COR-L47 (cell line): ENCODE results near the gene PYY.

Experiments used
- DNase-seq: peaks from one replicate; lab custom pipeline; 2025; lab: John Stamatoyannopoulos, UW

Gene PYY

DNA sequence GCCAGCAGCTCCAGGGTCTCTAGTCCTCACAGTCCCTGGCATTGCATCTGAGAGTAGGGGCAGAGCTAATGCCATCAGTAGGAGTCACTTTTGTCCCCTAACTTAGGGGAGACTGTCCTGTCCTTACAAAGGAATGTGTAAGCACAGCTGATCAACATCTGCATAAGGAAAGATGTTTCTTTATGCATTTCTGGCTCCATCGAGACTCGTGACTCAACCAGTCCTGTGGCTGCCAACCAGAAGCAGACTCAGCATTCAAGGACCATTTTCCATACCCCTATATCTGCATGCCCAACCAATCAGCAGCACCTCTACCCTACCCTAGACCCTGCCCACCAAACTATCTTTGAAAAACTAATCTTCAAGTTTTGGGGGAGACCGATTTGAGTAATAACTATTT is 38.2 kb downstream of the PYY start:
- DNase-seq, result no peak

DNA sequence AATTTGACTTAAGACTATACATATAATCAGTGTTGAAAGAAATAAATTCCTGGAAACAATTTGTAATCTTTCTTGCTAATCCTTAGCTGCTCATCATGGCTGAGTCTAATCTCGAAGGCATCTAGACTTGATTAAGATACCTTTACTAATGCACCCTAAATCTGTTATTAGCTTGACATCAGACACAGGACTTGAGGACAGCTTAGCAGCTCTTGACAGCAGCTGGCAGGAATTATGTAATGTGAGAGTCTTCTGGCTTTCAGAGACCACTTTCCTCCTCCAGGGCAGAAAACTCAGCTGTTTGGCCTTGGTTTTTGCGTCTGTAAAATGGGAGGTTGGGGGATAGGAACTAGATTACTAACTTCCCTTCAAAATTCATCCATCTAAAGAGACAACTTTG is 39.3 kb downstream of the PYY start:
- DNase-seq, result no peak

DNA sequence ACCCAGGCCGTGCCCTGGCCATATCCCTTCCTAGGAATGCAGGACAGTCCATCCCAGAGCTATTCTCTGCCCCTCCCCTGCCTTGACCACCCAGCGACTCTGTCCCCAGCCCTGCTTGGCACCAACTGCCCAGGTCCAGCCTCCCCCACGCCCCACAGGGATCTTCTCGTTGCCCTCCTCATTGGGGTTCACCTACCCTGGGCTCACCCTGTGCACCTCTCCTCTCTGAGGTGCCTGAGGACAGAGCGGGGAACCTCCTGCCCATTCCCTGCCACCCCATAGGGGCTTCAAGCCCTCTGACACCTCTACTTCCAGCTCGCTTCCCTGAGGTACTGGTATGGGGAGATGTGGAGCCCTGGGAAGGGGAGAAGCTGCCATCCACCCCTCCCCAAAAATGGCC is 40.2 kb downstream of the PYY start:
- no peak for DNase-seq

DNA sequence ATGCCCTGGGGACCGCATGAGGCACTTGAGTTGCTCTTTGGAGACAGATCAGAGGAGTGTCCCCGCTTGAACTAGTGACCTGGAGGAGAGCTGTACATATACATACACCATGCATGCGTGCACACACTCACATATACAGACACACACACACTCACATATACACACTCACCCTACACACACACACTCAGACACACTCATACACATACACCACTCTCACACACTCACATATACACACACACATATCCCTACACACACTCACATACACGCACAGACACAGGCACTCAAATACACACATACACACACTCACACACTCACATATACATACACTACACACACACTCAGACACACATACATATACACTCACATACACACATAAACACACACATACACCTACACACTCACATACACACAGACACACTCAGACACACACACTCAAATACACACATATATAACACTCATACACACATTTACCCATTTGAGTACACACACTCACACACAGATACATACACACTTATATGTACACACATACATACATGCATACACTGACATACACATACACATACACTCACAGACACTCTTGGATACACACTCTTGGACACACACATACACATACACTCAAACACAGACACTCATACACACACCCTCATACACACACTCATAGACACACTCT is 41.0 kb downstream of the PYY start:
- no peak for DNase-seq

DNA sequence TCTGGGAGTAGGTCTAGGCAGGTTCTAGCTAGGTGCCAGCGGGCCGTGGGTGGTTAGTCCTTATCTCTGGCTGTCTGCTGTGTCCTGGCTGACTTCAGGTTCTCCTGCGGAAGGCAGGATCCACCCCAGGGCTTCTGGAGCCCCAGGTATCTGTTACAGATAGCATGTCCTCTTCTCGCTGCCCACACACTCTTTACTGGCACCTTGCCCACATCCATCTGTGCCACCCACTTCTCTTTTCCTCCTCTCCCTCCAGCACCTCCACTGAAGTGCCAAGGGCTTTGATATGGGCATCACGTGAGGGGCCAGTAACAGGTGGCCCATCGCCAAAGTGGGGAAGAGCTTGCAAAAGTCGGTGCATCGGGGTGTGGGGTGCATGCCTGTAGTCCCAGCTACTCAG is 41.8 kb downstream of the PYY start:
- DNase-seq, result no peak

DNA sequence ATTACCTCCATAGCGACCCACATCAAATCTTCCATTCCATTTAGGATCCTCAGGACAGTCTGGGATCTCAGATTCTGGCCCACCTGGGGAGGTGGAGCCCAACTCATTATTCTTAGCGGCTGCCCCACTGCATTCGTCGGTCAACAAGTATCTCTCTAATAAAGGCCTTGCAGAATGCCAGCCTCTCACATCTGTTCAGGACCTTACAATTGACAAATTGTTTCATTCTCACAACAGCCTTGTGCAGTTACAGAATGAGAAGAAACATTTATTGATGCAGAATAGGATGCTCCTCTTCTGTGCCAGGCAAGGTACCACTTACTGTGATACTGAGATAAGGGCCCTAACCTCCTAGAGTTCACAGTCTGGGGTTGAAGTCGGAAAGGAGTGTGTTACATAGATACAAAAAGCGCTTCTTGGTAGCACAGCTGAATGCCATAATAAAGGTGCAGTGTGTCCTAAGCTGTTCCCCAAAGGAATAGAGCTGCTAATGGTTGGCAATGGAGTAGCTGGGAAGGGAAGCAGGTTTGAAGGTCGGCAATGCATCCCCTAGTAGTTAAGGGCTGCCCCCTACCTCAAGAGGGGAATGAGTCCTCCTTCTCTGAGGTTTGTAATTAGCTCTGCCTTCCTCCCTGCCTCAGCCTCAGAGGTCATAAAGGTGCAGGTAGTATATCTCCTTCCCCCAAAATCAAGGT is 44.1 kb downstream of the PYY start:
- DNase-seq, result no peak

DNA sequence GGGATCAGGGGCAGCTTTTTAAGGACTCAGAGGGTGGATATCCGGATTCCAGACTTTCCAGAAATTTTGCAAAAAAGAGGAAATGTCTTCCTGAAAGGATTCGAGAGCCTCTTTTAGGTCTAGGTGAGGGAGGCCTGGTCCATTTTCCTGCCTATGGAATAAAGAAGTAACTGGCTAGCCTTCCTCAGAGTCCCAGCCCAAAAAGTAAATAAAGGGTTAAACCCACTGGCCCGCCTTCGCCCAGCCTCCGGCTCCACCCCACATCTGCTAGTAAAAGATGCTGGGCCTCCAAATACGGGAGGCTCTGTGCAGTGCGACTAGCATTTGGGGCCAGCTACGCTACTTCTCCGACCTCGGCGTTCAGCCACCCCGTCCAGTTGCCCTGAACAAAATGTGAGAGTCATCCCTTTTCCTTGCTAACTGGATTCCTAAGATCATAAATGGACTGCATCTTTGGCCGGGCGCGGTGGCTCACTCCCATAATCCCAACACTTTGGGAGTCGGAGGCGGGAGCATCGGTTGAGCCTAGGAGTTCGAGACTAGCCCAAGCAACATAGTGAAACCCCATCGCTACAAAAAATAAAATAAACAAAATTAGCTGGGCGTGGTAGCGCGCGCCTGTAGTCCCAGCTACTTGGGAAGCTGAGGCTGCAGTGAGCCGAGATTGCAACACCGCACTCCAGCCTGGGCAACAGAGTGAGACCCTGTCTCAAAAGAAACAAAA is 45.6 kb downstream of the PYY start:
- DNase-seq, result no peak

DNA sequence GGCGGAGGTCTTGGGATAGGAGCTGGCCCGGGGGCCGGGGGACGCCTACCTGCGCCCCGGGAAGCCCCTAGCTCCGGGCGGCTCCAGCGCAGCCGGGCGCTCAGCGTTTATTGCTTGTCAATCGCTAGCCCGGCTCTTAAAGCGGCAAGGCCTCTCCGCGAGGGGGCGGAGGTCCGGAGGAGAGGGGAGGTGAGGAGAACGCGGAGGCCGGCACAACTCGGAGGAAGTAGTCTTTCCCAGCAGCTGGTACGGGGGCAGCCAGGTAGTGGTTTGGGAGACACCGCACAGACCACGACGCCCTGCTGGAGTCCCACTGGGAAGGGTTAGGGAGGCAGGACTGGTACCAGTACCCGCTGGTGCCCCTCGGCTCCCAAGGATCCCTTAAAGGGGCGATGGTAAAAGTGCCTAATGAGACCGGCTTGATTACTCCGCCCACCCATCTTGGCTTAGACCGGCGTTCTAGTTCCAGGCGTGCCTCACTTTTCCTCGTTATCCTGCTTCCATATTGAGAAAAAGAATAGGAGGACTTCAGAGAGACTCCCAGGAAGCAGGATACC is 46.2 kb downstream of the PYY start, which contains the start of gene MPP2:
MPP2 (minus strand) TSS at position 112 of the 557 bp plus-strand sequence. CDS start 3,076 bp downstream, outside the sequence.
- peak; percentile 57 for DNase-seq

DNA sequence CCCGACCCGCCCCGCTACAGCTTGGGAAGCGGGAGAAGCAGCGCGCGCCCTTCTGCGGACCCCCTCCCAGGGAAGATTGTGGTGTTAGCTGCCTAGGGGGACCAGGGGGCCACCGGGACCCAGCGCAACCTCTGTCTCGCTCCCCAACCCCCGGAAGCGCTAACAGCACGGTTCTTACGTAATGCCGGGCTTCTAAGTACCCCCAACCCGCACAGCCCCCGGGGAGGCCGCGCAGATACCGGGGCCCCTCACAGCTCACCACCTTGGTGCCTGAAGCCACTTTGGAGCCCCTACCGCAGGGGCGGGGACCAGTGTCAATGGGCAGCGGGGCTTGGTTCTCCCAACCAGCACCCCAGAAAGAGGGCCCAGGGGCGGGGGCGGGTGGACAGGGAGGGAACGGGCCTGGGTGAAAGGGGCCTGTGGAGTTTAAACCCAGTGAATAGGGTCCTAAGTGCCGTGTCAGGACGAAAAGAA is 46.8 kb downstream of the PYY start:
- DNase-seq, result no peak

DNA sequence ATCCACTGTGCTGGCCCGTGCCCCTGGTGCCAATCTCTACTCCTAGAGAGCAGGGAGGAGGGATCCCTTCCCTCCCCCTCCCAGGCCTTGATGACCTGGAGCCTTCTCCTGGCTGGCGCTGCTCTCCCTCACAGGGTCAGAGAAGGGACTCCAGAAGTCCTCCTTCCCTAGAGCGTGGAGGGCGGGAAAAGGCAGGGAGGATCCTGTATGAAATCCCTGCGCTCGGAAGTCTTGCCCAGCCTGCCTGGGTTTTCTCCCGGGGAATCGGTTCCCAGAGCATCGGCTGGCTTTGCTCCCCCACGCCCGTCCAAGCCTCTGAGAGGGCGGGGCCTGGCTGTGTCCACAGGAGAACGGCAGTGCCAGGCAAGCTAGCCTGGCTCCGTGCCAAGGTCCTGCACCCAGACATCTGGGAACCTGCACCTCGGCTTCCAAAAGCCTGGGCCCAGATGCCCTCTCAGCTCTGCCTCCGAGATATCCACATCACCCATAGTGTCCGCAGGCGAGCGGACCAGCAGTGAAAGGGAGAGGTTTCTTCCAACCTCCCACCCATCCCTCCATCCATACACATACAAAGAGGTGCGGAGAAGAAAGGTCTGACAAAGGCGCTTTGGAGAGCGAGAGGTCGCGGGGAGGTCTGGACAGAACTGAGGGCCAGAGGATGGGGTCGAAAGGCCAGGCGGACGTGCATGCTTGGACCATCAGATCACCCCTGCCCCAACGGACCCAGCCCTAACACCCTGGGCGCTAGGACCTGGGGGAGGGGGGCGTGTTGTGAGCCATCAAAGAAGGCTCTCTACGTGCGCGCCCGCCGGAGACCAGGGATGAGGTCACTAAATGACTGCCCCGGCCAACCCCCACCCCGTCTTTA is 47.5 kb downstream of the PYY start:
- DNase-seq, result peak; percentile 56

DNA sequence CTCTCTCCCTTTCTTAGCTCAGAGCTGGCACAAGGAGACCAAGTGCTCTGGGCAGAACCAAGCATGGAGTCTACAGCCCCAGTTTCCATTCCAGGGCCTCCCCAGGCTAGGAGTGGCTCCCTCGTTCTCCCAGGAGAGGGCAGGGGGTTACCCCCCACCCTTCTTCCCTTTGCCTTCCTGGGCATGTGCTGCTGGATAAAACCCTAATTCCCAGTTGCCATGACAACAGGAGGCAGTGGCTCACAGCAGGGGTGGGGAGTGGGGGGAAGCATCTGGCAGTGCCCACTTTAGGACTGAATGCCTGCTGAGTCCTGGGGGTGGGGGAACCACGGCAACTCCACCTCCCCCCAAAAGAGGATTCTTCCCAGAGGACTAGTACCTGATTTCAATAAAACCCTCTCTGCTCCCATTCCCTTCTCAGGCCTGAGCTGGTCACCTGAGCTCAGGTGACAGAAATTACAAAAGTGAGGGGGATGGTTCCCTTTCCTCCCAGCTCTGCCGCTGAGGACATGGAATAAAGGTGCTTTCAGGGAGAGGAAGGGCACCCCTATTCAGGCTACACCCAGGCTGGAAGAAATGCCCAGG is 48.2 kb downstream of the PYY start:
- DNase-seq, result peak; percentile 46
